DOHH2 (cell line): Measurements from ENCODE around the gene JUNB.

ENCODE experiments used
- H3F3A ChIP-seq: fragments of 200-600 bp; sonication (generic), shearing (Covaris generic); 2 replicates; pipeline ENCODE4 v1.6.0; 2016; ENCODE audit warnings: antibody characterized with exemption, mild to moderate bottlenecking; ENCODE audit not compliant: control insufficient read depth, insufficient read depth
- H3K27ac ChIP-seq: fragments of 200-600 bp; sonication (generic); 2 replicates; pipeline ENCODE4 v1.5.1; 2014; ENCODE audit warnings: low read depth, mild to moderate bottlenecking, low read length, moderate library complexity
- H3K27me3 ChIP-seq: fragments of 200-600 bp; sonication (generic); 2 replicates; pipeline ENCODE4 v1.6.1; 2014; ENCODE audit warnings: mild to moderate bottlenecking, low read length, mixed read lengths; ENCODE audit not compliant: control insufficient read depth
- H3K36me3 ChIP-seq: fragments of 200-600 bp; sonication (generic); 2 replicates; pipeline ENCODE4 v1.6.1; 2014; ENCODE audit warnings: mild to moderate bottlenecking, low read length, moderate library complexity, mixed read lengths; ENCODE audit not compliant: control insufficient read depth
- H3K4me1 ChIP-seq: fragments of 200-600 bp; sonication (generic); 2 replicates; pipeline ENCODE4 v1.6.1; 2014; ENCODE audit warnings: mild to moderate bottlenecking, low read length, mixed read lengths; ENCODE audit not compliant: control insufficient read depth
- H3K4me2 ChIP-seq: fragments of 200-600 bp; sonication (generic); 2 replicates; pipeline ENCODE4 v1.6.0; 2014; ENCODE audit warnings: mild to moderate bottlenecking, low read length, moderate library complexity
- H3K4me3 ChIP-seq: fragments of 200-600 bp; sonication (generic); 2 replicates; pipeline ENCODE4 v1.5.1; 2014; ENCODE audit warnings: mild to moderate bottlenecking, low read length, mixed read lengths
- H3K79me2 ChIP-seq: fragments of 200-600 bp; sonication (generic); 2 replicates; pipeline ENCODE4 v1.6.1; 2014; ENCODE audit warnings: mild to moderate bottlenecking, low read length, mixed read lengths; ENCODE audit not compliant: control insufficient read depth
- H3K9me2 ChIP-seq: fragments of 200-600 bp; sonication (generic); replicated peaks from 2 replicates; pipeline ENCODE4 v1.6.1; 2014; ENCODE audit warnings: mild to moderate bottlenecking, low read length, mixed read lengths; ENCODE audit not compliant: control insufficient read depth
- H3K9me3 ChIP-seq: fragments of 200-600 bp; sonication (generic); 2 replicates; pipeline ENCODE4 v1.6.1; 2014; ENCODE audit warnings: antibody characterized with exemption, low read length, mixed read lengths; ENCODE audit not compliant: control insufficient read depth, insufficient read depth
- H4K20me1 ChIP-seq: fragments of 200-600 bp; sonication (generic); 2 replicates; pipeline ENCODE4 v1.6.0; 2014; ENCODE audit warnings: low read depth, mild to moderate bottlenecking, antibody characterized with exemption, low read length, moderate library complexity; ENCODE audit not compliant: control insufficient read depth, insufficient read depth
- EZH2phosphoT487 ChIP-seq: fragments of 200-600 bp; sonication (generic); IDR thresholded peaks from 2 replicates; pipeline ENCODE4 v1.6.1; 2017; ENCODE audit warnings: borderline replicate concordance, mild to moderate bottlenecking, antibody characterized with exemption, low read length, moderate library complexity, mixed read lengths
- TF ChIP-seq, protein P1 (sequence below): fragments of 200-600 bp; sonication (generic); IDR thresholded peaks from one replicate; pipeline ENCODE4 v1.5.1; 2014; ENCODE audit warnings: antibody characterized with exemption, mild to moderate bottlenecking, low read depth, low read length; ENCODE audit not compliant: poor library complexity, severe bottlenecking

The JUNB gene

DNA sequence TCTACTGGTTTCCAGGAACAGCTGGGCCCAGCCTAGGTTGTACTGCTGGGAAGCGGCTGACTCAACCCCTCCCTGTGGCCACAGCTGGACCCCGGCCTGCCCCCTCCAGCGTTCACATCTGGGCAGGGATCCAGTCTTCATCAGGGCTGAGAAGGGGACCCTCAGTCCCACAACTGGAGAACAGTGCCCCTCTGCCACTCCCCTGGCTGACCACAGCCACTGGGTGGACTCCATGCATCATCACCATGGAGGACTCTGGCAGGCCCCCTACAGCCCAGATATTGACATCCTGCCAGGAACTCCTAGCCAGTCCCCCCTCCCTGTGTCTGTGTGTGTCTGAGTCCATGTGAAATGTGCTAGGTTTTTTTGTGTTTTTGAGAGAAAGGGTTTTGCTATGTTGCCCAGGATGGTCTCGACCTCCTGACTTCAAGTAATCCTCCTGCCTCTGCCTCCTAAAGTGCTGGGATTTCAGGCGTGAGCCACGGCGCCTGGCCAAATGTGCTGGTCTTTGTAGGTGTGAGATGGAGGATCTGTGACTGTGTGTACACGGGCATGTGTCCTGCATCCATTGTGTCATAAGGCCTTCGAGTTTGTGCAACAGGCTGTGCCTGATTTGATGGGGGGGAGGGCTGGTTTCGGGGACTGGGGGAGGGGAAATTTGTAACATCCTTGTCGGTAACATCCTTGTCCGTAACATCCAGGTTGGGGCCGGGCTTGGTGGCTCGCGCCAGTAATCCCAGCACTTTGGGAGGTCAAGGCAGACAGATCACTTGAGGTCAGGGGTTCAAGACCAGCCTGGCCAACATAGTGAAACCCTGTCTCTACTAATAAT lies 11.9 kb upstream of the JUNB start:
- Histone ChIP-seq H3K27ac (peak overlapping the region; percentile 50; the same call in 1 of the 2 replicates), H3K79me2 (no peaks in the 10 kb centered on the region), H3K4me2 (peak overlapping the region; percentile 99), H3K27me3 (no peaks in the 10 kb centered on the region), H3K9me2 (no peaks in the 10 kb centered on the region), H3K4me1 (peaks cover 69% of the 10 kb centered on the region), H3F3A (peaks cover 20% of the 10 kb centered on the region), H3K9me3 (no peaks in the 10 kb centered on the region), H3K36me3 (peaks cover 1% of the 10 kb centered on the region; the same call in 1 of the 2 replicates), H4K20me1 (no peaks in the 10 kb centered on the region), H3K4me3 (peak overlapping the region; percentile 91)
- TF ChIP-seq, protein P1, sequence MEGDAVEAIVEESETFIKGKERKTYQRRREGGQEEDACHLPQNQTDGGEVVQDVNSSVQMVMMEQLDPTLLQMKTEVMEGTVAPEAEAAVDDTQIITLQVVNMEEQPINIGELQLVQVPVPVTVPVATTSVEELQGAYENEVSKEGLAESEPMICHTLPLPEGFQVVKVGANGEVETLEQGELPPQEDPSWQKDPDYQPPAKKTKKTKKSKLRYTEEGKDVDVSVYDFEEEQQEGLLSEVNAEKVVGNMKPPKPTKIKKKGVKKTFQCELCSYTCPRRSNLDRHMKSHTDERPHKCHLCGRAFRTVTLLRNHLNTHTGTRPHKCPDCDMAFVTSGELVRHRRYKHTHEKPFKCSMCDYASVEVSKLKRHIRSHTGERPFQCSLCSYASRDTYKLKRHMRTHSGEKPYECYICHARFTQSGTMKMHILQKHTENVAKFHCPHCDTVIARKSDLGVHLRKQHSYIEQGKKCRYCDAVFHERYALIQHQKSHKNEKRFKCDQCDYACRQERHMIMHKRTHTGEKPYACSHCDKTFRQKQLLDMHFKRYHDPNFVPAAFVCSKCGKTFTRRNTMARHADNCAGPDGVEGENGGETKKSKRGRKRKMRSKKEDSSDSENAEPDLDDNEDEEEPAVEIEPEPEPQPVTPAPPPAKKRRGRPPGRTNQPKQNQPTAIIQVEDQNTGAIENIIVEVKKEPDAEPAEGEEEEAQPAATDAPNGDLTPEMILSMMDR = peak; percentile 39
- TF ChIP-seq EZH2phosphoT487 = no peak

DNA sequence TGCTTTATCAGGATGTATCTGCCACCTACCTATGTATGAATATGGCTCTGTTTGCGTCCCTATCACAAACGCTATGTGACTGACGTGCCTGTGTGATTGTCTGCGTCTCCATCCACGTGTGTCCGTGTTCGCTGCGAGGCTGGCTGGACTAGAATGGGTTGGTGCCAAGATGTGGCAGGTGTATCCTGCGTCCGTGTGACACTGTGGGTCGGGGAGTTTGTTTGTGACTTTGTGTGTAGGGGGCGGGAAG lies 9.2 kb upstream of the JUNB start:
- Histone ChIP-seq H4K20me1 (no peaks in the 10 kb centered on the region), H3K36me3 (no peaks in the 10 kb centered on the region), H3K9me2 (no peaks in the 10 kb centered on the region), H3K27ac (peak overlapping the region; percentile 75), H3K27me3 (no peaks in the 10 kb centered on the region), H3K79me2 (no peaks in the 10 kb centered on the region), H3K9me3 (no peaks in the 10 kb centered on the region), H3F3A (peaks cover 35% of the 10 kb centered on the region), H3K4me3 (peak overlapping the region; percentile 77), H3K4me1 (peaks cover 85% of the 10 kb centered on the region), H3K4me2 (peak overlapping the region; percentile 93)
- TF ChIP-seq EZH2phosphoT487 = no peak
- TF ChIP-seq, protein P1 = no peak

DNA sequence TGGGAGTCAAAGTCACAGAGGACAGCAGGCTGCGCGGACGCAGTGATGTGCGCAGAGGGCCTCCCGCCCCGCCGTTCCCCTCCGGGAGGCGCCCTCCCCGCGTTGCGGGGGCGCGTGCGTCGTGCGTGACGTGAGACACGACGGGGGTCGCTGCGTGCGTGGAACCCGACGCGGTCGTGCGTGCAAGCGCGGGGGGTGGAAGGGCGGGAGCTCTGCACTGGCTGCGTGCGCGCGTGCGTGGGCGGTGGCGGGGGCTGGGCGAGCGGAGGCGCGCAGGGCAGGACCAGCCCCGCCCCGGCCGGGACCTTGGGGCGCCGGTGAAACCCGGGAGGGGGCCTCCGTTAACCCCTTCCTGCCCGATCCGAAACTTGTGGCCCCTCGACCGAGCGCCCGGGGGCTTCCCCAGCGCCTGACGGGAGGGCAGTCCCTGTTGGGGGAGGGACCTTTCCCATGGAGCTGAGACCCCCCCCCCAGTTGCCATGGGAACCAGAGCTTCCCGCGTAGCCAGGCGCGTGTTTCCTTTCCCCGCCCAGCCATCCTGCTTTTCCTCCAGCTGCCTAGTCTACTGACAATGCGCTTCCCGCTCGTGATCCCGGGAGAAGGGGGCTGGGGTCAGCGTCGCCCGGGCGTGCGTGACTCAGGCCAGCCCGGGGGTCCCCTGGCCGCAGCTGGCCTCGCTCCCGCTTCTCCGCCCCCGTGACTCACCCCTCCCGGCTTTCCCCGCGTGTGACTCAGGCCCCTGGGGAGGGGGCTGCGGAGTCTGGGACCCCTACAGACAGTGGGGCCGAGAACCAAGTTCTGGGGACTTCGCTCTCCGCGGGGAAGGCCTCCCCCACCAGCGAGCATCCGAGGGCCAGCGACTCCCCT lies 8.6 kb upstream of the JUNB start:
- peak overlapping the region; percentile 93 for H3K4me2 ChIP-seq
- H3F3A ChIP-seq = peaks cover 35% of the 10 kb centered on the region
- no peak for TF ChIP-seq EZH2phosphoT487
- TF ChIP-seq, protein P1 = peak; percentile 28
- peak overlapping the region; percentile 75 for H3K27ac ChIP-seq
- no peaks in the 10 kb centered on the region for H3K79me2 ChIP-seq
- H3K9me2 ChIP-seq = no peaks in the 10 kb centered on the region
- peak overlapping the region; percentile 77 for H3K4me3 ChIP-seq
- peaks cover 83% of the 10 kb centered on the region for H3K4me1 ChIP-seq
- H4K20me1 ChIP-seq = no peaks in the 10 kb centered on the region
- H3K36me3 ChIP-seq = no peaks in the 10 kb centered on the region
- H3K9me3 ChIP-seq = no peaks in the 10 kb centered on the region
- H3K27me3 ChIP-seq = no peaks in the 10 kb centered on the region
